Caco-2 (cell line): ENCODE data around the gene LAMTOR5. TPM values are rescaled to one million over a fixed set of nuclear protein-coding genes. Genes with fewer than 3 reads are reported as not detected.
A peak's percentile ranks its signal among the peaks of the same experiment; 100 is the strongest.

Source experiments
- BruUV-seq: library from RNA; stranded (reverse); fragments of 400-500 nt; replicated peaks from 2 replicates; lab custom pipeline; 2021; lab: Mats Ljungman, UMichigan
- CTCF ChIA-PET: fragments of 300-600 bp; sonication (Branson Sonifier 250); formaldehyde crosslinking; loops from one replicate; lab custom pipeline; 2022; ENCODE audit warnings: antibody characterized with exemption; lab: Charles Lee
- POLR2A ChIA-PET: fragments of 300-600 bp; sonication (Branson Sonifier 250); formaldehyde crosslinking; loops from one replicate; lab custom pipeline; 2022; ENCODE audit warnings: antibody characterized with exemption; lab: Charles Lee
- DNase-seq, 2 experiments: peaks; one replicate each; pipeline versions ENCODE4 v3.0.0 to v3.0.0-alpha.2; 2020 to 2022
- H3K27me3 ChIP-seq: replicated peaks from 2 replicates; pipeline ENCODE4 v1.6.0; 2011; ENCODE audit warnings: low read length; ENCODE audit not compliant: control insufficient read depth, insufficient read depth
- H3K36me3 ChIP-seq: 2 replicates; pipeline ENCODE4 v1.5.1; 2011; ENCODE audit warnings: low read length; ENCODE audit not compliant: control insufficient read depth, insufficient read depth
- H3K4me1 ChIP-seq: fragments of 250-450 bp; sonication (Bioruptor Pico); 2 replicates; pipeline ENCODE4 v1.5.1; 2020; ENCODE audit warnings: mild to moderate bottlenecking
- H3K4me3 ChIP-seq: 2 replicates; pipeline ENCODE4 v1.5.1; 2011; ENCODE audit warnings: low read depth, mild to moderate bottlenecking, control low read depth, low read length
- H3K9me3 ChIP-seq: fragments of 250-450 bp; sonication (Bioruptor Pico); 2 replicates; pipeline ENCODE4 v1.5.1; 2020; ENCODE audit warnings: mild to moderate bottlenecking, moderate library complexity
- H3K27ac Mint-ChIP-seq: one replicate; pipeline ENCODE4 v1.8.0; 2022; ENCODE audit warnings: mixed read lengths; ENCODE audit not compliant: unreplicated experiment
- H3K27me3 Mint-ChIP-seq: one replicate; pipeline ENCODE4 v1.8.0; 2022; ENCODE audit warnings: mixed read lengths; ENCODE audit not compliant: insufficient read depth, unreplicated experiment
- H3K36me3 Mint-ChIP-seq: one replicate; pipeline ENCODE4 v1.8.0; 2022; ENCODE audit warnings: mild to moderate bottlenecking, mixed read lengths; ENCODE audit not compliant: insufficient read depth, unreplicated experiment
- H3K4me1 Mint-ChIP-seq: one replicate; pipeline ENCODE4 v1.8.0; 2022; ENCODE audit warnings: low read depth, mixed read lengths; ENCODE audit not compliant: unreplicated experiment
- H3K4me3 Mint-ChIP-seq: one replicate; pipeline ENCODE4 v1.8.0; 2022; ENCODE audit warnings: mild to moderate bottlenecking, moderate library complexity, mixed read lengths; ENCODE audit not compliant: unreplicated experiment
- H3K9me3 Mint-ChIP-seq: one replicate; pipeline ENCODE4 v1.8.0; 2022; ENCODE audit warnings: mixed read lengths; ENCODE audit not compliant: unreplicated experiment
- CTCF ChIP-seq, 2 experiments: fragments of 200-600 bp in 1 of 2; IDR thresholded peaks; 1 replicate in 1 of 2; 2 replicates in 1 of 2; pipeline versions ENCODE4 v1.5.1 to v1.8.0; 2011 to 2022; ENCODE audit warnings: antibody characterized with exemption in 1 of 2, control low read depth in 1 of 2, inconsistent platforms in 1 of 2, low read depth in 1 of 2, low read length in 1 of 2, mild to moderate bottlenecking in 1 of 2, moderate library complexity in 1 of 2; ENCODE audit not compliant: insufficient read depth in 1 of 2, severe bottlenecking in 1 of 2, unreplicated experiment in 1 of 2
- intact Hi-C: fragments of 100-400 bp; cut with micrococcal nuclease; formaldehyde crosslinking; loops from one replicate; pipeline ENCODE4 v1.10.0; 2022; ENCODE audit not compliant: unreplicated experiment
- total RNA-seq: library from RNA; stranded (reverse); gene quantifications from 2 replicates; pipeline ENCODE4 v1.2.3, GENCODE V29; 2022

LAMTOR5 gene
- total RNA-seq, 1 experiment from 2014 or later = 106 TPM

- peaks cover 47% of the 10 kb centered on the region for H3K4me1 ChIP-seq
- no peaks in the 10 kb centered on the region for H3K36me3 ChIP-seq
- no peak overlapping the region for H3K4me3 ChIP-seq
- H3K27me3 ChIP-seq = no peaks in the 10 kb centered on the region
- intact Hi-C loops = loop anchor here (5.0 kb wide), 2 partner anchors 37 to 57 kb away; partner anchors contain the start of gene RBM15
- CTCF ChIA-PET = interaction anchor here (1.3 to 1.6 kb wide), 2 partner anchors 40 to 55 kb away, joined by 4 to 5 read pairs; partner anchors contain the start of gene RBM15
- TF ChIP-seq CTCF (IDR thresholded peaks at IDR 0.05; ENCODE audit: insufficient read depth in 1 of 2, low read depth in 1 of 2, low read length in 1 of 2, severe bottlenecking in 1 of 2, unreplicated experiment in 1 of 2) = no peak
- Mint-ChIP-seq H3K36me3 (peaks cover 13% of the 10 kb centered on the region), H3K9me3 (no peaks in the 10 kb centered on the region), H3K4me1 (peaks cover 19% of the 10 kb centered on the region), H3K4me3 (peak overlapping the region; percentile 59), H3K27ac (peak overlapping the region; percentile 80), H3K27me3 (no peaks in the 10 kb centered on the region)
- DNase-seq = peak; percentile 55 to 56
- POLR2A ChIA-PET = no interaction called here
- no peaks in the 10 kb centered on the region for H3K9me3 ChIP-seq
- no TSS peak for BruUV-seq
Measured at GRCh38 chr1:110393691-110394492, 13.6 kb downstream of the LAMTOR5 start.

GRCh38 chr1:110393286-110393685, 14.2 kb downstream of the LAMTOR5 start:
- intact Hi-C loops = loop anchor here (5.0 kb wide), 2 partner anchors 36 to 56 kb away; partner anchors contain the start of gene RBM15
- no peak for TF ChIP-seq CTCF (IDR thresholded peaks at IDR 0.05; ENCODE audit: insufficient read depth in 1 of 2, low read depth in 1 of 2, low read length in 1 of 2, severe bottlenecking in 1 of 2, unreplicated experiment in 1 of 2)
- BruUV-seq = no TSS peak
- Mint-ChIP-seq H3K36me3 (peaks cover 7% of the 10 kb centered on the region), H3K4me1 (peaks cover 19% of the 10 kb centered on the region), H3K27ac (peak overlapping the region; percentile 80), H3K27me3 (no peaks in the 10 kb centered on the region), H3K4me3 (peak overlapping the region; percentile 59), H3K9me3 (no peaks in the 10 kb centered on the region)
- H3K4me3 ChIP-seq = no peak overlapping the region
- ChIA-PET POLR2A (interaction anchor here (0.5 kb wide), 1 partner anchor 69 kb away, joined by 3 read pairs; no protein-coding TSS in a partner anchor), CTCF (interaction anchor here (1.3 to 1.6 kb wide), 2 partner anchors 41 to 54 kb away, joined by 4 to 5 read pairs; partner anchors contain the start of gene RBM15)
- no peak for DNase-seq
- H3K9me3 ChIP-seq = no peaks in the 10 kb centered on the region
- peaks cover 47% of the 10 kb centered on the region for H3K4me1 ChIP-seq
- no peaks in the 10 kb centered on the region for H3K36me3 ChIP-seq
- H3K27me3 ChIP-seq = no peaks in the 10 kb centered on the region

- no peak for TF ChIP-seq CTCF (IDR thresholded peaks at IDR 0.05; ENCODE audit: insufficient read depth in 1 of 2, low read depth in 1 of 2, low read length in 1 of 2, severe bottlenecking in 1 of 2, unreplicated experiment in 1 of 2)
- Mint-ChIP-seq H3K4me3 (peak within 1 kb of the TSS; percentile 58), H3K27me3 (no peaks in the 10 kb centered on the region), H3K27ac (peak within 1 kb of the TSS; percentile 46), H3K4me1 (peaks cover 19% of the 10 kb centered on the region), H3K9me3 (no peaks in the 10 kb centered on the region), H3K36me3 (peaks cover 4% of the 10 kb centered on the region)
- BruUV-seq = no TSS peak
- H3K27me3 ChIP-seq = no peaks in the 10 kb centered on the region
- no peaks in the 10 kb centered on the region for H3K9me3 ChIP-seq
- intact Hi-C loops = loop anchor here (5.0 kb wide), 2 partner anchors 33 to 53 kb away; partner anchors contain the start of gene RBM15
- H3K4me3 ChIP-seq = peak within 1 kb of the TSS; percentile 11; the same call in 1 of the 2 replicates
- H3K36me3 ChIP-seq = no peaks in the 10 kb centered on the region
- CTCF ChIA-PET = interaction anchor here (1.8 kb wide), 1 partner anchor 105 kb away, joined by 4 read pairs; no protein-coding TSS in a partner anchor
- peaks cover 47% of the 10 kb centered on the region for H3K4me1 ChIP-seq
- DNase-seq = peak; percentile 45 to 54
- POLR2A ChIA-PET = interaction anchor here (1.0 kb wide), 1 partner anchor 52 kb away, joined by 4 read pairs; the partner anchor contains the start of gene RBM15
Measured at GRCh38 chr1:110390692-110391245, 16.7 kb downstream of the LAMTOR5 start, which contains the start of gene SLC16A4. Gene SLC16A4 (minus strand): TSS chr1:110391026. CDS start chr1:110389323, 1,703 bp downstream.
